SK-N-SH treated with all-trans-retinoic acid at 6 μM for 48 hours (cell line): ENCODE data around the gene VWC2L.

ENCODE experiments used
- ATAC-seq: fragments of 200-7000 bp; cut with Tn5 transposase; 3 replicates; pipeline ENCODE4 v1.9.1; 2020; ENCODE audit warnings: mild to moderate bottlenecking, moderate library complexity
- ARNTL ChIP-seq: fragments of 450-650 bp; formaldehyde crosslinking; IDR thresholded peaks from 2 replicates; pipeline ENCODE4 v1.5.0; 2020; ENCODE audit warnings: low read depth, mild to moderate bottlenecking, moderate library complexity, borderline replicate concordance
- BACH2 ChIP-seq: fragments of 250-450 bp; sonication (Bioruptor Pico); IDR thresholded peaks from 2 replicates; pipeline ENCODE4 v1.9.0; 2021; ENCODE audit warnings: mild to moderate bottlenecking, borderline replicate concordance
- CREB5 ChIP-seq: fragments of 250-450 bp; sonication (Bioruptor Pico); IDR thresholded peaks from 2 replicates; pipeline ENCODE4 v1.5.1; 2020; ENCODE audit warnings: low read depth, mild to moderate bottlenecking, moderate library complexity
- CSRNP3 ChIP-seq: fragments of 250-450 bp; sonication (Bioruptor Pico); IDR thresholded peaks from 2 replicates; pipeline ENCODE4 v1.5.1; 2021; ENCODE audit warnings: mild to moderate bottlenecking, moderate library complexity
- ESRRG ChIP-seq: fragments of 250-450 bp; sonication (Bioruptor Pico); IDR thresholded peaks from 2 replicates; pipeline ENCODE4 v1.6.1; 2021; ENCODE audit warnings: mild to moderate bottlenecking
- GLIS3 ChIP-seq: fragments of 250-450 bp; sonication (Bioruptor Pico); IDR thresholded peaks from 2 replicates; pipeline ENCODE4 v1.5.0; 2020; ENCODE audit warnings: mild to moderate bottlenecking, moderate library complexity
- ISL1 ChIP-seq: fragments of 250-450 bp; sonication (Bioruptor Pico); IDR thresholded peaks from 2 replicates; pipeline ENCODE4 v2.1.2; 2022; ENCODE audit warnings: mild to moderate bottlenecking, moderate library complexity
- OSR1 ChIP-seq: fragments of 250-450 bp; sonication (Bioruptor Pico); IDR thresholded peaks from 2 replicates; pipeline ENCODE4 v1.8.0; 2022; ENCODE audit warnings: moderate library complexity, mild to moderate bottlenecking, inconsistent platforms
- PATZ1 ChIP-seq: fragments of 250-450 bp; sonication (Bioruptor Pico); IDR thresholded peaks from 2 replicates; pipeline ENCODE4 v1.8.0; 2020; ENCODE audit warnings: mild to moderate bottlenecking, moderate library complexity, borderline replicate concordance
- POU6F1 ChIP-seq: fragments of 250-450 bp; sonication (Bioruptor Pico); IDR thresholded peaks from 2 replicates; pipeline ENCODE4 v1.8.0; 2021; ENCODE audit warnings: low read depth, mild to moderate bottlenecking, moderate library complexity, borderline replicate concordance
- PPARA ChIP-seq: fragments of 250-450 bp; sonication (Bioruptor Pico); IDR thresholded peaks from 2 replicates; pipeline ENCODE4 v1.5.0; 2020; ENCODE audit warnings: mild to moderate bottlenecking, borderline replicate concordance
- RARB ChIP-seq: fragments of 250-450 bp; sonication (Bioruptor Pico); IDR thresholded peaks from 2 replicates; pipeline ENCODE4 v1.8.0; 2021; ENCODE audit warnings: mild to moderate bottlenecking, moderate library complexity
- SNAI2 ChIP-seq: fragments of 250-450 bp; sonication (Bioruptor Pico); IDR thresholded peaks from 2 replicates; pipeline ENCODE4 v1.5.0; 2020; ENCODE audit warnings: mild to moderate bottlenecking, moderate library complexity
- TCF4 ChIP-seq: fragments of 250-450 bp; sonication (Bioruptor Pico); IDR thresholded peaks from 2 replicates; pipeline ENCODE4 v1.8.0; 2021; ENCODE audit warnings: mild to moderate bottlenecking, moderate library complexity, borderline replicate concordance
- TSHZ2 ChIP-seq: fragments of 250-450 bp; sonication (Bioruptor Pico); IDR thresholded peaks from 2 replicates; pipeline ENCODE4 v1.5.0; 2020; ENCODE audit warnings: mild to moderate bottlenecking, moderate library complexity
- ZC3H10 ChIP-seq: fragments of 250-450 bp; sonication (Bioruptor Pico); IDR thresholded peaks from 2 replicates; pipeline ENCODE4 v1.5.1; 2021; ENCODE audit warnings: mild to moderate bottlenecking, moderate library complexity
- ZFP30 ChIP-seq: fragments of 450-650 bp; formaldehyde crosslinking; IDR thresholded peaks from 2 replicates; pipeline ENCODE4 v1.5.0; 2022; ENCODE audit warnings: mild to moderate bottlenecking, moderate library complexity
- ZNF565 ChIP-seq: fragments of 450-650 bp; formaldehyde crosslinking; conservative IDR thresholded peaks from 2 replicates; pipeline ENCODE4 v1.5.0; 2020; ENCODE audit warnings: low read depth, mild to moderate bottlenecking, moderate library complexity
- ZNF70 ChIP-seq: fragments of 450-650 bp; formaldehyde crosslinking; IDR thresholded peaks from 2 replicates; pipeline ENCODE4 v1.5.0; 2020; ENCODE audit warnings: mild to moderate bottlenecking, moderate library complexity

VWC2L gene

GRCh38 chr2:214507032-214507431 lies 96.2 kb downstream of the VWC2L start (continued):
- TF ChIP-seq POU6F1: no peak
- TF ChIP-seq OSR1: no peak
- TF ChIP-seq RARB: no peak
- peak; percentile 78 for TF ChIP-seq ZC3H10 (CRISPR knock-in tag)
- TF ChIP-seq TSHZ2 (CRISPR knock-in tag): no peak
- no peak for TF ChIP-seq PPARA (CRISPR knock-in tag)

GRCh38 chr2:214514704-214515103 lies 103.8 kb downstream of the VWC2L start:
- no peak for TF ChIP-seq OSR1
- TF ChIP-seq CSRNP3: no peak
- TF ChIP-seq SNAI2 (CRISPR knock-in tag): no peak
- no peak for TF ChIP-seq ISL1 (CRISPR knock-in tag)
- TF ChIP-seq ZNF565 (CRISPR knock-in tag): no peak
- no peak for TF ChIP-seq PPARA (CRISPR knock-in tag)
- no peak for TF ChIP-seq ZFP30 (CRISPR knock-in tag)
- TF ChIP-seq PATZ1 (CRISPR knock-in tag): no peak
- no peak for ATAC-seq

- no peak for ATAC-seq
- TF ChIP-seq CREB5 (no peak), ESRRG (CRISPR knock-in tag) (no peak), TSHZ2 (CRISPR knock-in tag) (no peak), TCF4 (no peak), ISL1 (CRISPR knock-in tag) (no peak), RARB (no peak), GLIS3 (CRISPR knock-in tag) (no peak), ZNF565 (CRISPR knock-in tag) (no peak), SNAI2 (CRISPR knock-in tag) (no peak), ZC3H10 (CRISPR knock-in tag) (no peak), ZFP30 (CRISPR knock-in tag) (no peak), PPARA (CRISPR knock-in tag) (no peak), BACH2 (CRISPR knock-in tag) (no peak), POU6F1 (no peak), ARNTL (no peak), ZNF70 (CRISPR knock-in tag) (no peak)
Measured at GRCh38 chr2:214515111-214515510, 104.3 kb downstream of the VWC2L start.
